HG02759 (cell line): ENCODE measurements around the gene FYB1.
A peak's percentile ranks its signal among the peaks of the same experiment; 100 is the strongest.
"Not testable (repeated sequence)": the region's sequence is repeated elsewhere in the genome, so short reads cannot be mapped to it uniquely, and the experiment has no call there.

ENCODE experiments used
- ATAC-seq: cut with Tn5 transposase; IDR thresholded peaks from one replicate; pipeline ENCODE4 v1.9.1; 2021; ENCODE audit warnings: mild to moderate bottlenecking, moderate library complexity; ENCODE audit not compliant: unreplicated experiment

Gene FYB1

GRCh38 chr5:39190311-39191102 lies 28.9 kb downstream of the FYB1 start:
- ATAC-seq = no peak

DNA sequence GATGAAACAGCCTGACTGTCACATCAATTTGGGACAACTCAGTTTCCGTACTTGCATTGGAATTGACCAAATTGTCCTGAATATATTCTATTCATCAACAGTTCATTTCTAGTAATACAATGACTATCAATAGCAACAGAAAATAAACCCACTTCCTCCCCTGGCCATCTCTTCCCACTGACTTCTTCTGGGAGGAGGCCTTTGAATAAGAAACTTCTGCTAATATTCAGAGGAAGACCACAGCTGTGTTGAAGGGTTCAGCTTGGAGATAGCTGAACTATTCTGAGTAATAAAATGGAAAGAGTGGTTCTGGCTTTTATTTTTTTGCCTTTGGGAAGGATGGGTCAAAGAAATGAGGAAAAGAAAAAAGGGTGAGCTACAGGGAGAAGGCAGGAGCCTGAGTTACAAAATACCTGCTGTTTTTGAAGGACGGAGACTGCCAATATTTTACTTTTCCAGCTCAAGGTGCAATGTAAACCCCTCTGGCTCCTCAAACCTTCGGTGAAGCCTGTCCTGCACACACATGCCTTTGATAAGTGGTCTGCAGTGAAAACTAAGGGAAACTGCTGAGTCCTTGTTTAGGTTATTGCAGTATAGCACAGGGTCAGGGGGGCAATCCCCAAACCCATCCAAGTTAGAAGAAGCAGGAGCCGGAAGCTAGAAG lies 29.9 kb downstream of the FYB1 start:
- no peak for ATAC-seq

- ATAC-seq = no peak
Observed at GRCh38 chr5:39187831-39188731, 31.3 kb downstream of the FYB1 start.

DNA sequence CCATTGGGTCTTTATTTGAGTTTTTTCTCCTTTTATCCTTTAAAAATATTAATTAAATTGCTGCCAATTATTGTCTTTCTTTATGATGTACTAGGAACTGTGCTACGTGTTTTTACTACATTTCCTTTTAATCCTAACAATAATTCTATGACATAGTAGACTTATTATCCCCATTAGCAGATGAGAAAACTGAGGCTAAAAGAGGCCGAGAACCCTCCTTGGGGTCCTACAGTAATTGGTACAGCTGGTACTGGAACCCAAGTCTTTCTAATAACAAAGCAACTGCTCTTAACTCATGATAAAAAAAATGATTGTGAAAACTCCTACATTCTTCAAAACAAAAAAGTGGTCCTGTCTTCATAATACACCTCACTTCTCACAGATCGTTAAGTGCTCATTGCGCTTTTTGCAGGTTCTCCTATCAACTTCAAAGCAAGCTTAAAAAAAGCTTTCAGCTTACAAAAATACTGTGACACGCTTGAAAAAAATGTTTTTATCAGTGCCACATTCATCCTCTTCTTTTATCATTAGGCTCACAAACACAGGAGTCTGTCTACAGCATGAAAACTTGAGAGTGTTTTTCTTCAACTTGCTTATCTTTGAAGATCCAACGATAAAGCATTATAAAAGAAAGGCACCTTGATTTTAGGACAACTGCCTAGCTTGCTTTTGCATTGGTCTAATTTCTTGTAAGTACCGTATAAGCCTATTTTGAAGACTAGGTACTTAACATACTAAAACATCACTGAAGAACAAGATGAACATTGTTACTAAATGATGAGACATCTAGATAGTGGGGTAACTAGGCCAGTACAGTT lies 32.4 kb downstream of the FYB1 start:
- no peak for ATAC-seq

- no peak for ATAC-seq
Observed at GRCh38 chr5:39186289-39186688, 33.1 kb downstream of the FYB1 start.

DNA sequence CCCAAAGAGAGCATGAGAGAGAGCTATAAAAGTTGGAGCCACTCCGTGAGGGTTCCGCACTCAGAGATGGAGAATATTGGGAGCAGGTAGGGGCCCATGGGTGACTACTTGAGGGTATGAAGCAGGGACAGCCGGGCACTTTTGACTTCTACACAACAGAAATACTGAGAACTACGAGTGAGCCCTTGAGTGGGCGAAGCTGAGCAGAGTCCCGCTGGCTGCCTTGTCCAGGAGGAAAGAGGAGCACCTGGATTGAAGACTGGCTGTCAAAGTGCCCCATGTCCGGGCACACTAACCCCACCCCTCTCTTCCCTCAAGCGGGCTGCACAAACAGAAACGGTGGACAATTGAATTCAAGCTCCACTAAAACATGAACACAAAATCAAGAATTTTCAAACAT lies 33.6 kb downstream of the FYB1 start:
- ATAC-seq = no peak

DNA sequence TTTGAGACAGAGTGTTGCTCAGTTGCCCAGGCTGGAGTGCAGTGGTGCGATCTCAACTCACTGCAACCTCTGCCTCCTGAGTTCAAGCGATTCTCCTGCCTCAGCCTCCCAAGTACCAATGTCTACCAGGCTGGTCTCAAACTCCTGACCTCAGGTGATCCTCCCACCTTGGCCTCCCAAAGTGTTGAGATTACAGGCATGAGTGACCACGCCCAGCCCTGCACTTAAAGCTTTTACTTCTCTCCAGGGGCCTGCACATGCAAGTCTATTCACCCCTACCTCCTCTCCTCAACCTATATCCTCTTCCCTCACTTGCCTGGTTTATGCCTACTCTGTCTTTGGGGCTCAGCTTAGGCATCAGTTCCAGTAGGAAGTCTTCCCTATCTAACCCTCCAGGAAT lies 39.8 kb downstream of the FYB1 start:
- ATAC-seq = not testable (repeated sequence)

GRCh38 chr5:39178861-39179260 lies 40.5 kb downstream of the FYB1 start:
- no peak for ATAC-seq

- peak; percentile 37 for ATAC-seq
Observed at GRCh38 chr5:39178171-39178570, 41.2 kb downstream of the FYB1 start.

DNA sequence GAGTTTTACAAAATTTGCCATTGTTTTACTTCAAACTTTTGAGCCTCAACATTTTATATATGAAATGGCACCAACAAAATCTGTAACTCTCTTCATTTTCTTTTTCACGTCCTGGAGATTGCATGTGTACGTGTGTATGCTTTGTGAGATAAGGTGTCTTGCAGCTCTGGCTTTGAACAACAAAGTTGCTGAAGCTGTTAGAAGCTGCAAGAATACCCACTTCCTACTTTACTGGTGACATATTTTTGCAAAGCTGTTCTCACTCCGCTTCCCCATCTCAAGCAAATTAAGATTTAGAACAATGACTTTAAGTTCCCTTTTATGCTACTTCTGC lies 41.8 kb downstream of the FYB1 start:
- ATAC-seq = peak; percentile 68

DNA sequence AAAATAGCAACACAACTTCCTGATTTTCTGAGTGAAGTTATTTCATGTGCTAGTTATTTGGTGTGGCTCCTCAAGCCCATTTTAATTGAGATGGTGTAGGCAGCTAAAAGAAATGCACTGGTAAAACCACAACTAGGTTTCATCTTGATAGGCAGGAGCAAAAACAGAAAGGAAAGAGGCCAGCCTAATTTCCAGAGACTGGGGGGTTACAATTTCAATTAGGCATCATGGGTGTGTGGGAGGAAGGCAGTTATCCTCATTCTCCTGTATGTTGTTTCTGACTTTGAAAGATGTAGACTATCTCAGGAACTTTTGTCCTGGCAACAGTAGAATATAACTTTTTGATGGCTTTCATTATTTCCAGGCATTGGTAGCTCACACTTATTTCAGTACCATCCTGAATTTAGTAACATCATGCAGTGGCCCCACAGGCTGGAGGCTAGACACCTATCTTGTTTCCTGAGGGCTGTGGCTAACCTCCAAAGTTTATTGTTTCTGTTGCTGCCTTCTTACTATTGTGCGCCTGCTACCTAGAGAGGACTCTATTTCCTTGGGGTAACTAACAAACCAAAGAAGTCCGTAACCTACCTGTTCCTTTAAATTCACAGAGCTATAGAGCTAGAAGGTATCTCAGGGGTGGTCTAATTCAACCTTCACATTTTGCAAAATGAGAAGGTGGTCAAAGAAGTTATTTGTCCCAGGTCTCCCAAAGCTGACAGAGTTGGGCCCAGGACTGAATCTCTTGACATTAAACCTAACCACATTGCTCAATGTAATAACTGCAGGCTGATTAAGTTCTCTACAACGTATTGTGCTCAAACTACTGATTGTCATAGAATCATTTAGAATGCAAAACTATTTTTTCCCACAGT lies 42.4 kb downstream of the FYB1 start:
- peak; percentile 49 for ATAC-seq

GRCh38 chr5:39175273-39175955 lies 43.9 kb downstream of the FYB1 start:
- ATAC-seq = no peak

DNA sequence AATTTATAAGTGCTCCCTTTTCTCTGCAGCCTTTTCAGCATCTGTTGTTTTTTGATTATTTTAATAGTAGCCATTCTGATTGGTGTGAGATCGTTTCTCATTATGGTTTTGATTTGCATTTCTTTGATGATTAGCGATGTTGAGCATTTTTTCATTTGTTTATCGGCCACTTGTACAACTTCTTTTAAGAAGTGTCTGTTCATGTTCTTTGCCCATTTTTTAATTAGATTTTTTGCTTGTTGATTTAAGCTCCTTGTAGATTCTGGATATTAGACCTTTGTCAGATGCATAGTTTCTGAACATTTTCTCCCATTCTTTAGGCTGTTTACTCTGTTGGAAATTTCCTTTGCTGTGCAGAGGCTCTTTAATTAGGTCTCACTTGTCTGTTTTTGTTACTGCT lies 46.3 kb downstream of the FYB1 start:
- no peak for ATAC-seq

DNA sequence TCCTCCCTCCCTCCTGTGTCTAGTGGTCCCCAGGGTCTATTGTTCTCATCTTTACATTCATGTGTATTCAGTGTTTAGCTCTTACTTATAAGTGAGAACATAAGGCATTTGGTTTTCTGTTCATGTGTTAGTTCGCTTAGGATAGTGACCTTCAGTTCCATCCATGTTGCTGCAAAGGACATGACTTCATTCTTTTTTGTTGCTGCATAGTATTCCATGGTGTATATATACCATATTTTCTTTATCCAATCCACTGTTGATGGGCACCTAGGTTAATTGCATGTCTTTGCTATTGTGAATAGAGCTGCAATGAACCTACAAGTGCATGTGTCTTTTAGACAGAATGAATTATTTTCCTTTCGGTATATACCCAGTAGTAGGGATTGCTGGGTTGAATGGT lies 46.8 kb downstream of the FYB1 start:
- ATAC-seq = no peak

- ATAC-seq = no peak
Observed at GRCh38 chr5:39171647-39172046, 47.7 kb downstream of the FYB1 start.

DNA sequence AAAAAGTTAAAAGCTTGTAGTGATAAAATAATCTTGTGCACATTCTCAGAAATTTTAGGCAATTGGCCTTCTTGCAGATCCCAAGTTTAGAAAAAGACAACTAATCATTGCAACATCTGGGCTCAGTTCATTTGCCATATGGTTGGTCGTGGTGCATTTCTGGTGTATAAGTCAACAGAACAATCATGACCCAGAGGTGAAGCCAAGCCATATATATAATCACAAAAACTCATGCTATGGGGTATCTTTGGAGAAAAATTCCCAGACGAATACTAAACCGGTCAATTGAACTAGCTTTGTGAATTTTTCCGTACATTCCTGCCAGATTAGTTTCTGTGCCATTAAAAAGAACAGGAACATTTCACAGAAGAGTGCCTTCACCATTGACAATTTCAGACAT lies 50.3 kb downstream of the FYB1 start:
- no peak for ATAC-seq

- no peak for ATAC-seq
Observed at GRCh38 chr5:39167972-39168342, 51.4 kb downstream of the FYB1 start.

DNA sequence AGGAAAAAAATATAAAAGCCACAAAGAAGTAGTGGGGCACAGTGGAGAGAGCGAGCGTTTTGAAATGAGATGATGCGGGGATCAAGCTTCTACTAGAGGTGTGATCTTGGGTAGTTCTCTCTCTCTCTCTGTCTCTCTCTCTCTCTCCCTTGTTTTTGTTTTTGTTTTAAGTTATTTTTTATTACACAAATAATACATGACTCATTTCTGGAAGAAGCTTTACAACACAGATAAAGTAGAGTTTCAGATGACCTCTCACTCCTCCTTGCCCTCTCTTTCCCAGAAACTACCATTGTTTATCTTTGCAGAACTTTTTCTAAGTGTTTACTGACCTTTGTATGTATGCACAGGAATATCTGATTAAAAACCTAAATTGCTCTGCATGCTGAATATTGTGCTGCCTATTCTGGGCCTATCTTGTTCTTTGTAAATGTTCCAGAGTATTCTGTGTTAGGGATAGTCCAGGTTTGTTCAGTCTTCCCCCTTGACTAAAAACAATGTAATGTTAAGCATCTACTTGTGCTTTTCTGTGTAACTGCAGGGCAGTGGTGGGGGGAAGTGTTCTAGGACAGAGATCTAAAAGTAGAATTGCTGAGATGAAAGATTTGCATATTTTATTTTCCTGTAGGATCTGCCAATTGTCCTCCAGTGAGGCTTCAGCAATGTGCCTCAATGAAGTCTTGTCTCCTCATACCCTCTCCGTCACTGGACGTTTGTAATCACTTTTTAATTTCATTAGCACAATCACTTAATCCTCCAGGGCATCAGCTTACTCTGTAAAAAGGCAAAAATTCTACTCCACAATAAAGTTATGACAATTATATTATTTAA lies 52.0 kb downstream of the FYB1 start:
- ATAC-seq = no peak
